Nephron progenitor cell (in vitro differentiated cells): Measurements from ENCODE around the gene MEIOC.
A peak's percentile ranks its signal among the peaks of the same experiment; 100 is the strongest.

Experiments used
- DNase-seq: peaks from one replicate; pipeline ENCODE4 v3.0.0; 2021
- H3K27ac Mint-ChIP-seq: 2 replicates; pipeline ENCODE4 v1.8.0; 2021; ENCODE audit warnings: mild to moderate bottlenecking, moderate library complexity, mixed read lengths
- H3K27me3 Mint-ChIP-seq: 2 replicates; pipeline ENCODE4 v1.8.0; 2021; ENCODE audit warnings: mild to moderate bottlenecking, low read depth, mixed read lengths; ENCODE audit not compliant: poor library complexity
- H3K36me3 Mint-ChIP-seq: 2 replicates; pipeline ENCODE4 v1.8.0; 2021; ENCODE audit warnings: low read depth, mixed read lengths
- H3K4me1 Mint-ChIP-seq: 2 replicates; pipeline ENCODE4 v1.8.0; 2021; ENCODE audit warnings: mixed read lengths
- H3K4me3 Mint-ChIP-seq: 2 replicates; pipeline ENCODE4 v1.8.0; 2021; ENCODE audit warnings: mild to moderate bottlenecking, moderate library complexity, mixed read lengths
- H3K9me3 Mint-ChIP-seq: 2 replicates; pipeline ENCODE4 v1.8.0; 2021; ENCODE audit warnings: mild to moderate bottlenecking, moderate library complexity, mixed read lengths
- CTCF ChIP-seq: fragments of 200-600 bp; sonication (generic); IDR thresholded peaks from 2 replicates; pipeline ENCODE4 v1.5.0; 2021; ENCODE audit warnings: antibody characterized with exemption

Gene MEIOC

GRCh38 chr17:44655983-44656710 is at the start of gene MEIOC:
TSS of gene MEIOC (plus strand) at chr17:44656468. CDS start at chr17:44656614, 146 bp downstream.
- peak within 1 kb of the TSS; percentile 77 for H3K4me3 Mint-ChIP-seq
- H3K9me3 Mint-ChIP-seq = peaks cover 35% of the 10 kb centered on the region
- H3K27me3 Mint-ChIP-seq = peaks cover 82% of the 10 kb centered on the region
- TF ChIP-seq CTCF = no peak
- peaks cover 6% of the 10 kb centered on the region for H3K36me3 Mint-ChIP-seq
- no peak within 1 kb of the TSS for H3K27ac Mint-ChIP-seq
- H3K4me1 Mint-ChIP-seq = peaks cover 4% of the 10 kb centered on the region
- DNase-seq = peak; percentile 62

DNA sequence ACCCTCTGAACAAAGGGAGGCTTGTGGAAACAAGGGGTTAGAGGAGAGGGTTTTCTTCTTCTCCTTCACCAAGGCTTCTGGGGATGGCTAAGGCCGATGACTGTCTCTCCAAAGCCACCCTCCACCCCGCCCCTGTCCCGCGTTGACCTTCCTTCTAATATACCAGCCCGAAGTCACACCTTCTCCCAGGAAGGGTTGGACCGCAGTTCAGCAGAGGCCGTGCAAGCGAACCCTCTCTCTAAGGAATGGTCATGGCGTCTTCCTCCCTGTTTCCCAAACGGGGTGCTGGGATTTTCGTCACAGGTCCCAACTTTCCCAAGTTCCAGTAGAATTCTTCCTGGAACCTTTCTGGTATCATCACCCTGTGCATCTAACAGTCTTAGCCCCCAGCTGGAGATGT is 49.6 kb upstream of the MEIOC start:
- Mint-ChIP-seq H3K27me3 (peaks cover 3% of the 10 kb centered on the region), H3K27ac (no peak overlapping the region), H3K4me1 (peaks cover 80% of the 10 kb centered on the region), H3K9me3 (no peaks in the 10 kb centered on the region), H3K4me3 (no peak overlapping the region), H3K36me3 (no peaks in the 10 kb centered on the region)
- DNase-seq = no peak
- no peak for TF ChIP-seq CTCF

- peaks cover 3% of the 10 kb centered on the region for H3K27me3 Mint-ChIP-seq
- H3K9me3 Mint-ChIP-seq = no peaks in the 10 kb centered on the region
- H3K36me3 Mint-ChIP-seq = no peaks in the 10 kb centered on the region
- H3K27ac Mint-ChIP-seq = peak overlapping the region; percentile 89
- TF ChIP-seq CTCF = no peak
- H3K4me3 Mint-ChIP-seq = no peak overlapping the region
- DNase-seq = peak; percentile 53
- peaks cover 80% of the 10 kb centered on the region for H3K4me1 Mint-ChIP-seq
These were observed 48.2 kb upstream of the MEIOC start for GRCh38 chr17:44607836-44608690.

DNA sequence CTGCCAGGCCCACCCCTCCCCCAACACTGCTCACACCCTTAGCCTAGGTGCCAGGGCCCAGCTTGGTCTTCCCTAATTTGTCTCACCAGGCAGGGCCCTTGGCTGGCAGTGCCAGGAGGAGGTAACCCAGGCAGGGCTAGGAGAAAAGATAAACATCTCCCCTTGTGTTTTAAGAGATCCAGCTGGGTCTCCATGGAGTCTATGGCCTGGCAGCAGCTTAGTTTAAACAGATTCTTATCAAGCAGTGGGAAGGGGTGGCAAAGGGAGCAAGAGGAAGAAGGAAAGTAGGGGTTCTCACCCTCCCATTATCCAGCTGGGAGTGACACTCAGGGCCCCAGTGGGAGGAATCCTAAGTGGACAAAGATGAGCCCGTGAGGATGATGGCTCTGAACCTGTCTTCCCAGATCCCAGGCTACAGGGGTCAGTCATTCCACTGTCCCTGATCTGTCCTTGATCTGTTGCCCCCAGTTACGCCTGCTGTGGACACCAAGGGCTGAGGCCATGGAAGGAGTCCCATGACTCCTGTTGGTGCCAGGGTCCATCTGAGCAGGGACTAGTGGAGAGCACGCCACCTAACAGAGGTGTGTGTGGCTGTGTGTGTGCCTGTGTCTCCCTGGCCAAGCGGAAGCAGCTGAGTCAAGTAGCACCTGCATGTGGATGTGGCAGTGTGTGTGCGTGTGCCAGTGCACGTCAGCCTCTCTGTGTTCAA is 47.4 kb upstream of the MEIOC start:
- peak overlapping the region; percentile 9 for H3K4me3 Mint-ChIP-seq
- peaks cover 82% of the 10 kb centered on the region for H3K4me1 Mint-ChIP-seq
- H3K36me3 Mint-ChIP-seq = no peaks in the 10 kb centered on the region
- H3K27ac Mint-ChIP-seq = peak overlapping the region; percentile 98
- H3K9me3 Mint-ChIP-seq = no peaks in the 10 kb centered on the region
- no peak for DNase-seq
- H3K27me3 Mint-ChIP-seq = peaks cover 3% of the 10 kb centered on the region
- no peak for TF ChIP-seq CTCF

DNA sequence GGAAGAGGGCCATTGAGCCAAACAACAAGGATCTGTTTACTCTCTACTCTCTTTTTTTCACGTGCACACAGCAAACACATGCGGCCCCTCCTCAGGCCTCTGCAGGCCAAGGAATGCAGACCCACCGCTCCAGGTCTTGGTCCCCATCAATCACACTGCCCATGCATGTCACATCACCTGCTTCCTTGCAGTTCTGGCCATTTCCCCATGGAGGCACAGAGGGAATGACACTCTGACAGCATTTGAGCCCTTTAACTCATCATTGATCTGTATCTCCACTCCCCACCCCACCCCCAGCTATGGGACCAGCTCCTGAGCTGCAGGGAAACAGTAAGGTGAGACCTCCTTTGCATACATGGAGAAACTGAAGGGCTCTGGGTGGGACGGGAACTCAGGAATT is 45.9 kb upstream of the MEIOC start:
- H3K27ac Mint-ChIP-seq = peak overlapping the region; percentile 96
- H3K27me3 Mint-ChIP-seq = peaks cover 4% of the 10 kb centered on the region
- H3K4me1 Mint-ChIP-seq = peaks cover 81% of the 10 kb centered on the region
- H3K4me3 Mint-ChIP-seq = peak overlapping the region; percentile 55
- no peak for TF ChIP-seq CTCF
- no peaks in the 10 kb centered on the region for H3K36me3 Mint-ChIP-seq
- no peaks in the 10 kb centered on the region for H3K9me3 Mint-ChIP-seq
- peak; percentile 69 for DNase-seq
